ENCODE measurements around the gene KLHL7. TPM values are rescaled to one million over a fixed set of nuclear protein-coding genes. Genes with fewer than 3 reads are reported as not detected.

Gene KLHL7
- total RNA-seq, 4 donors from 2014 or later, result 18.5 to 27.2 (median 26.8) TPM

DNA sequence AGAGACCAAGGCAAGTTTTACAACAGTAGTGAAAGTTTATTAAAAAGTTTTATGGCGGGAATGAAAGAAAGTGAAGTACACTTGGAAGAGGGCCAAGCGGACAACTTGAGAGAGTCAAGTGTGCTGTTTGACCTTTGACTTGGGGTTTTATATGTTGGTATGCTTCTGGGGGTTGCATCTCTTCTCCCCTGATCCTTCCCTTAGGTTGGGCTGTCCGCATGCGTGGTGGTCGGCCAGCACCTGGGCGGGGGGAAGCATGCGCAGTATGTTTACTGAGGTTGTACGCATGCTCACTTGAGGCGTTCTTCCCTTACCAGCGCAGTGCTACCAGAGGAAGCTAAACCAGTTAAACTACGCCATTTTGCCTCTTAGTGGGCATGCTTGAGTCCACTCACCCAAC lies 108.2 kb downstream of the KLHL7 start:
- WGBS, result 93% methylated on average over 11 of the region's 11 CpGs
- Histone ChIP-seq H3K4me3 (no peak overlapping the region), H3K9me3 (no peaks in the 10 kb centered on the region), H3K27me3 (no peaks in the 10 kb centered on the region), H3K4me1 (no peaks in the 10 kb centered on the region), H3K36me3 (no peaks in the 10 kb centered on the region), H3K27ac (no peak overlapping the region)
- DNase-seq (ENCODE audit: low spot score in 2 of 2), result no peak
- TF ChIP-seq EP300 (IDR thresholded peaks at IDR 0.05) (no peak), POLR2AphosphoS5 (IDR thresholded peaks at IDR 0.05) (no peak), POLR2A (IDR thresholded peaks at IDR 0.05) (no peak)
- TF ChIP-seq, protein P1, sequence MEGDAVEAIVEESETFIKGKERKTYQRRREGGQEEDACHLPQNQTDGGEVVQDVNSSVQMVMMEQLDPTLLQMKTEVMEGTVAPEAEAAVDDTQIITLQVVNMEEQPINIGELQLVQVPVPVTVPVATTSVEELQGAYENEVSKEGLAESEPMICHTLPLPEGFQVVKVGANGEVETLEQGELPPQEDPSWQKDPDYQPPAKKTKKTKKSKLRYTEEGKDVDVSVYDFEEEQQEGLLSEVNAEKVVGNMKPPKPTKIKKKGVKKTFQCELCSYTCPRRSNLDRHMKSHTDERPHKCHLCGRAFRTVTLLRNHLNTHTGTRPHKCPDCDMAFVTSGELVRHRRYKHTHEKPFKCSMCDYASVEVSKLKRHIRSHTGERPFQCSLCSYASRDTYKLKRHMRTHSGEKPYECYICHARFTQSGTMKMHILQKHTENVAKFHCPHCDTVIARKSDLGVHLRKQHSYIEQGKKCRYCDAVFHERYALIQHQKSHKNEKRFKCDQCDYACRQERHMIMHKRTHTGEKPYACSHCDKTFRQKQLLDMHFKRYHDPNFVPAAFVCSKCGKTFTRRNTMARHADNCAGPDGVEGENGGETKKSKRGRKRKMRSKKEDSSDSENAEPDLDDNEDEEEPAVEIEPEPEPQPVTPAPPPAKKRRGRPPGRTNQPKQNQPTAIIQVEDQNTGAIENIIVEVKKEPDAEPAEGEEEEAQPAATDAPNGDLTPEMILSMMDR (IDR thresholded peaks at IDR 0.05), result no peak

DNA sequence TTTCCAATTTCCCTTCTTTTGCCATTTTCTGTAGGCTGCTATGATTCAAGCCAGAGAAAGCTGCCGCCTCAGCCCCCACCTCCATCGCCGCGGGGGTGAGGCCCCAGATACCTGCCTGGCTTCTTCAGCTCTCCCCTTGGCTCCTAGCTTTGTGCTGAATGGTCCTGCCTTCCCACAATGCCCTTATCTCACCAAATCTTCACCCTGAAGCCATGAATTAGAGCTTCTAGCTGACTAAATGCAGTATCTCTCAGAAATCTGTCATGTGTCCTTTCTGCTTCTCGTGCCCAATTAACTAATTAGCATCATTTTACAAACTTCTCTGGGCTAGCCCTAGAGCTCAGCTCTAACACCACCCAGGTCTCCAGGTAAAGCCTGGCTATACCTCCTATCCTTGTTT lies 108.8 kb downstream of the KLHL7 start:
- no peak for TF ChIP-seq POLR2A (IDR thresholded peaks at IDR 0.05)
- Histone ChIP-seq H3K27ac (no peak overlapping the region), H3K27me3 (no peaks in the 10 kb centered on the region), H3K36me3 (no peaks in the 10 kb centered on the region), H3K4me1 (no peaks in the 10 kb centered on the region), H3K4me3 (no peak overlapping the region), H3K9me3 (no peaks in the 10 kb centered on the region)
- WGBS, result 69% methylated on average over 5 of the region's 5 CpGs
- no peak for DNase-seq (ENCODE audit: low spot score in 2 of 2)

DNA sequence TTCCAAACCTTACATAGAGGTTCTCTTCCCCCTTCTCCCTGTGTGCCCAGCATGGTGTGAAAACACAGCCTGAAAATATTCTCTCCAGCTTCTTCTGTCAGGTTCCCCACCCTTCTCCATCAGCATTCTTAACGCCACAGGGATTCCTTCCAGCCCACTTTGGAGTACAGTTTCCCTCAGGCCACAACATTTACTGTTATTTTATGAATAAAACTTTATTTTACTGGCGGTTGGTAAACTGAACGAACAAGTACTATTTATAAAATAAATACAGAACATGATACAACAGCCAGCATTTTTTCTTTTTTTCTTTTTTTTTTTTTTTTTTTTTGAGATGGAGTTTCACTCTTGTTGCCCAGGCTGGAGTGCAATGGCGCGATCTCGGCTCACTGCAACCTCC lies 109.4 kb downstream of the KLHL7 start:
- Histone ChIP-seq H3K4me1 (no peaks in the 10 kb centered on the region), H3K4me3 (no peak overlapping the region), H3K27me3 (no peaks in the 10 kb centered on the region), H3K36me3 (no peaks in the 10 kb centered on the region), H3K9me3 (no peaks in the 10 kb centered on the region), H3K27ac (no peak overlapping the region)
- WGBS, result 89% methylated on average over 6 of the region's 6 CpGs
- no peak for DNase-seq (ENCODE audit: low spot score in 2 of 2)
- TF ChIP-seq POLR2A (IDR thresholded peaks at IDR 0.05) (no peak), POLR2AphosphoS5 (IDR thresholded peaks at IDR 0.05) (no peak), EP300 (IDR thresholded peaks at IDR 0.05) (no peak)
- TF ChIP-seq, protein P1 (IDR thresholded peaks at IDR 0.05), result no peak

DNA sequence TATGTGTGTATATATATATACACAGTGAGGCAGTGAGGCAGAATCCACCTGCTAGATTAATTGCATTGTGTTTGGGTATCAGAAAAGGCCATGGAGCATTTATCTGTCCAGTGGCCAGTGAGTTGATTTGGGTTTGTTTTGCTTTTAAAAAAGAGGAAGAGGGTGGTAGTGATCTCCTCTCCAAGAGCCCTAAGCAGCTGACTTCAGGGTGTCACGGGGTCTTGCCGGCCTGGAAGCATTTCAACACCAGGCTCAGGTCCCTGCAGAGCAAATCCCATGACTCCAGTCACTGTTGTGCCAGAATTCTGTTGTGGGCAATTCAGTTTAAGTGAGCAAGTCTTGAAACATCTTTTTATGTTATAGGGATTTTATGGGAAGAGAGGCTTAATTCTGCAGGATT lies 110.4 kb downstream of the KLHL7 start:
- TF ChIP-seq EP300 (IDR thresholded peaks at IDR 0.05) (no peak), POLR2A (IDR thresholded peaks at IDR 0.05) (no peak), POLR2AphosphoS5 (IDR thresholded peaks at IDR 0.05) (no peak)
- TF ChIP-seq, protein P1 (IDR thresholded peaks at IDR 0.05), result no peak

DNA sequence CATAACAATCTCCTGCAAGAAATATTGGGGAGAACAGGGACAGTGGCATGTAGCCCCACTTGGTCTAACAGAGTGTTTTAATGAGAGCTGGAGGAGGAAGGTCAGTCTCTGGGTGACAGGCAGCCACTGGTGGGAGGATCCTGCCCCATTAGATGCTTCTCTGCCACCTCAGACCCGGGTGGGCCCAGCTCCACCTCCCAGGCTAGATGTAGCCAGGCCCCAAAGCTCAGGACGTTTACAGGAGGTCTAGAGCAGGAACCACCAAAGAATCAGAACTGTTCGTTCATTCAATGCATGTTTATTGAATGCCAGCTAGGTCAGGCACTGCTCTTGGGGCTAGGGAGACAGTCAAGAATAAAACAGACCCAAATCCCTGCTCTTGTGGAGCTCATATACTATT lies 112.6 kb downstream of the KLHL7 start:
- no peak for TF ChIP-seq POLR2AphosphoS5 (IDR thresholded peaks at IDR 0.05)
- no peak for TF ChIP-seq POLR2A (IDR thresholded peaks at IDR 0.05)
- TF ChIP-seq EP300 (IDR thresholded peaks at IDR 0.05), result no peak
- TF ChIP-seq, protein P1 (IDR thresholded peaks at IDR 0.05), result no peak
- H3K4me3 ChIP-seq, result no peak overlapping the region
- no peaks in the 10 kb centered on the region for H3K9me3 ChIP-seq
- no peak for DNase-seq (ENCODE audit: low spot score in 2 of 2)
- no peaks in the 10 kb centered on the region for H3K27me3 ChIP-seq
- WGBS, result 81% methylated on average over 3 of the region's 3 CpGs
- no peaks in the 10 kb centered on the region for H3K36me3 ChIP-seq
- peaks cover 7% of the 10 kb centered on the region for H3K4me1 ChIP-seq
- H3K27ac ChIP-seq, result no peak overlapping the region

More for the DNA sequence above, 110.4 kb downstream of the KLHL7 start:
- H3K27ac ChIP-seq, result no peak overlapping the region
- H3K36me3 ChIP-seq, result no peaks in the 10 kb centered on the region
- H3K27me3 ChIP-seq, result no peaks in the 10 kb centered on the region
- H3K9me3 ChIP-seq, result no peaks in the 10 kb centered on the region
- no peak overlapping the region for H3K4me3 ChIP-seq
- H3K4me1 ChIP-seq, result peaks cover 5% of the 10 kb centered on the region
- WGBS, result 88% methylated on average over 2 of the region's 2 CpGs
- DNase-seq (ENCODE audit: low spot score in 2 of 2), result no peak

DNA sequence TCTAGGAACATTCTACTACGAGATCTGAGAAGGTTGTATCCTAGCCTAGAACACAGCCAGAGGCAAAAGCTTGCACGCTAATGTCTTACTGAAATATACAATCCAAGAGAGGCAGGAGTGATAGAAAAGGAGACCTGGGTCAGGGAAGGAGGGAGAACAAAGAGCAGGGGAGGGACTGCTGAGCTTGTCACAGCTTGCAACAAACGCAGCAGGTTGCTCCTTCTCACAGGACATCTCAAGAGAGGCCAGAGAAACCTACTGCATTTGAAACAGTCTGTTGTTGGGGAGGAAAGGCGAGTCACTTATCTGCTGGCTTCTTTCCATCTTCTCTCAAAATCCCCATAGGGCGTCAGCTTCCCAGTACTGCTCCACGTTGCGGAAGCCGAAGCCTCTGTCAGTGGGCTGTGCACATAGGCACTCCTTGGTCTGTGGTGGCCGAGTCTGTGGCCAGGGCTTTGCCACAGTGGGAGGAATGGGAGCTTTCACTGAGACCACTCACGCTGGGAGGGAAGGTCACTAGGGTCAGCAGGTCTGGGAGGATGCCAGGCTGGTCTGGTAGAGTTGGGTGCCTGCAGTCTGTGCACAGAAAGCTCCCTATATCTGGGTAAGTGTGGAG lies 115.2 kb downstream of the KLHL7 start:
- Histone ChIP-seq H3K4me1 (peaks cover 7% of the 10 kb centered on the region), H3K36me3 (no peaks in the 10 kb centered on the region), H3K27me3 (no peaks in the 10 kb centered on the region), H3K27ac (no peak overlapping the region), H3K4me3 (no peak overlapping the region), H3K9me3 (no peaks in the 10 kb centered on the region)
- TF ChIP-seq POLR2AphosphoS5 (IDR thresholded peaks at IDR 0.05) (no peak), EP300 (IDR thresholded peaks at IDR 0.05) (no peak), POLR2A (IDR thresholded peaks at IDR 0.05) (no peak)
- TF ChIP-seq, protein P1 (IDR thresholded peaks at IDR 0.05), result no peak
- WGBS, result 44% methylated on average over 4 of the region's 10 CpGs
- DNase-seq (ENCODE audit: low spot score in 2 of 2), result no peak

Measured in suprapubic skin (tissue), 4 donors.